ENCODE data around the gene MCM5. TPM values are rescaled to one million over a fixed set of nuclear protein-coding genes. Genes with fewer than 3 reads are reported as not detected.

MCM5 gene
- total RNA-seq, 4 donors from 2014 or later: 16.5 to 102 (median 21.5) TPM

- H3K27me3 ChIP-seq: no peaks in the 10 kb centered on the region
- H3K36me3 ChIP-seq: no peaks in the 10 kb centered on the region
- no peaks in the 10 kb centered on the region for H3K4me1 ChIP-seq
- H3K27ac ChIP-seq: no peak overlapping the region
- H3K4me3 ChIP-seq: no peak overlapping the region
- no peak for TF ChIP-seq POLR2A (IDR thresholded peaks at IDR 0.05)
- no peak for TF ChIP-seq CTCF (IDR thresholded peaks at IDR 0.05)
- no peak for DNase-seq
- no peaks in the 10 kb centered on the region for H3K9me3 ChIP-seq
These were observed 60.7 kb downstream of the MCM5 start for GRCh38 chr22:35460688-35461087.

- TF ChIP-seq CTCF (IDR thresholded peaks at IDR 0.05): no peak
- H3K4me3 ChIP-seq: no peak overlapping the region
- peaks cover 0 to 7% (median 0%) of the 10 kb centered on the region in 4 donors for H3K4me1 ChIP-seq
- no peak for DNase-seq
- H3K9me3 ChIP-seq: no peaks in the 10 kb centered on the region
- H3K27me3 ChIP-seq: no peaks in the 10 kb centered on the region
- no peak overlapping the region for H3K27ac ChIP-seq
- no peaks in the 10 kb centered on the region for H3K36me3 ChIP-seq
These were observed 62.7 kb downstream of the MCM5 start for GRCh38 chr22:35462498-35463230.

GRCh38 chr22:35463231-35463933, 63.4 kb downstream of the MCM5 start:
- H3K9me3 ChIP-seq: no peaks in the 10 kb centered on the region
- H3K4me1 ChIP-seq: peaks cover 0 to 14% (median 0%) of the 10 kb centered on the region in 4 donors
- H3K27ac ChIP-seq: no peak overlapping the region
- H3K36me3 ChIP-seq: no peaks in the 10 kb centered on the region
- no peak overlapping the region for H3K4me3 ChIP-seq
- H3K27me3 ChIP-seq: no peaks in the 10 kb centered on the region
- DNase-seq: no peak
- TF ChIP-seq POLR2A (IDR thresholded peaks at IDR 0.05) (no peak), CTCF (IDR thresholded peaks at IDR 0.05) (no peak)

DNA sequence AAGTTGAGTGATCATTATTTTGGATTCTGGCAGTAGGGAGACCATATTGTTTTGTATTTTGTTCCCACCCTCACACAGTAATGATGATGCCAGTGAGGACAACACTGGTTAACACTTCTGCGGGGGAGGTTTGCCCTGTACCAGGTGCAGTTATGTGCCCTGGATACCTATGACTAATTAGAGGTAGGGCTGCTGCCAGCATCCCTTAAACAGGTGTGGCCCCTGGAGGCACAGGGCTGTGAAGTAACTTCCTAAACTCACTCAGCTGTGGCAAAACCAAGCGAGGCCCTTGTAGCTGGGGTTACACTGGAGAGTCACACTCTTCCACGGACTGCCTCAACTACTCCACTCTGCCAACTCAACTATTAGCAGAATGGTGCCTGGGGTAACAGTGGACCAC, 64.5 kb downstream of the MCM5 start:
- Histone ChIP-seq H3K27ac (no peak overlapping the region), H3K4me1 (peaks cover 0 to 23% (median 0%) of the 10 kb centered on the region in 4 donors), H3K36me3 (no peaks in the 10 kb centered on the region), H3K9me3 (no peaks in the 10 kb centered on the region), H3K4me3 (no peak overlapping the region), H3K27me3 (no peaks in the 10 kb centered on the region)
- TF ChIP-seq CTCF (IDR thresholded peaks at IDR 0.05) (no peak), POLR2A (IDR thresholded peaks at IDR 0.05) (no peak)
- DNase-seq: no peak

DNA sequence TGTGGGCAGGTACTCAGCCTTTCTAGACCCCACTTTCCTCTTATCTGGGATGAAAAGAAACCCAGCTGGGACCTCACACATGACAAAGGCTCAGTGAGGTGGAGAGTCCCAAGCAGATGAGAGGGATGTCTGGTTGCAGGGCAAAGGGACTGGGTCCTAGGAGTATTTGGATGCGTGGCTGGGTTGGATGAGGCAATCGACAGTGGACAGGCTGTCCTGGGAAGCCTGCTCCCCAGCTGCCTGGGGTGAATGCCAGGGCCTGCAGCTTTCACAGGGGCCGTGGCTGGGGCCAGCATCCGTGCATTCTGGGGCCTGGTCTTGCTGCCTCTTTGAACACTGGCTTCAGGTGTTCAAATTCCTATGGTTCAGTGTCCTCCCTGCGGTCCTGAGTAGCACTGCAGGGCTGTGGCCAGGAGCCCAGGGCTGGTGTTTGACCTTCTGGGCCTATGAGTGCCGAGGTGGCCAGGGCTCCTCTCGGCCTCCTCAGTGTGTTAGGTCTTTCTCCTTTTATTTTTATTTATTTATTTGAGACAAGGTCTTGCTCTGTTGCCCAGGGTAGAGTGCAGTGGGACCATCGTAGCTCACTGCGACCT, 65.3 kb downstream of the MCM5 start:
- Histone ChIP-seq H3K9me3 (no peaks in the 10 kb centered on the region), H3K27ac (no peak overlapping the region), H3K4me1 (peaks cover 0 to 23% (median 0%) of the 10 kb centered on the region in 4 donors), H3K4me3 (no peak overlapping the region), H3K36me3 (no peaks in the 10 kb centered on the region), H3K27me3 (no peaks in the 10 kb centered on the region)
- peak in 1 of 3 donors; percentile 55 for DNase-seq
- no peak for TF ChIP-seq POLR2A (IDR thresholded peaks at IDR 0.05)
